Right lobe of liver (tissue), 6 donors: ENCODE measurements around the gene TRAPPC6A. TPM values are rescaled to one million over a fixed set of nuclear protein-coding genes. Genes with fewer than 3 reads are reported as not detected.
A peak's percentile ranks its signal among the peaks of the same experiment; 100 is the strongest.

Experiments used
- ATAC-seq, 4 donors: fragments of 200-7000 bp; cut with Tn5 transposase; one replicate each; pipeline ENCODE4 v1.9.1; 2020; ENCODE audit warnings: mild to moderate bottlenecking in 4 of 4, moderate library complexity in 4 of 4
- DNase-seq, 3 donors: peaks; one replicate each; pipeline ENCODE4 v3.0.0-alpha.2; 2020
- H3K27ac ChIP-seq, 3 donors: fragments of 200-600 bp; one replicate each; pipeline ENCODE4 v1.8.0; 2022
- H3K27me3 ChIP-seq, 2 donors: fragments of 200-600 bp; one replicate each; pipeline ENCODE4 v1.8.0; 2022
- H3K36me3 ChIP-seq, 4 donors: fragments of 200-600 bp; sonication (generic) in 1 of 4; one replicate each; pipeline versions ENCODE4 v1.5.1 to v1.8.0; 2017 to 2022; ENCODE audit warnings: control low read depth in 1 of 4
- H3K4me1 ChIP-seq, 4 donors: fragments of 200-600 bp; sonication (generic) in 1 of 4; one replicate each; pipeline versions ENCODE4 v1.5.1 to v1.8.0; 2017 to 2022; ENCODE audit warnings: control low read depth in 1 of 4
- H3K4me3 ChIP-seq, 3 donors: fragments of 200-600 bp; one replicate each; pipeline ENCODE4 v1.8.0; 2022
- H3K9me3 ChIP-seq, 4 donors: fragments of 200-600 bp; sonication (generic) in 1 of 4; one replicate each; pipeline versions ENCODE4 v1.5.1 to v1.8.0; 2017 to 2022; ENCODE audit warnings: control low read depth in 1 of 4
- POLR2A ChIP-seq: fragments of 450-650 bp; IDR thresholded peaks from one replicate; pipeline ENCODE4 v1.6.1; 2017; ENCODE audit warnings: antibody characterized with exemption, mild to moderate bottlenecking
- WGBS: methylation state at CpG from one replicate; pipeline ENCODE4 v1.1.6; 2018; ENCODE audit warnings: low coverage, low lambda C conversion rate; ENCODE audit not compliant: insufficient coverage; ENCODE audit errors: missing lambda C conversion rate; 5-methylcytosine and 5-hydroxymethylcytosine counted together
- intact Hi-C, 2 donors: fragments of 100-400 bp; cut with DNase I; formaldehyde crosslinking; loops; one replicate each; pipeline versions ENCODE4 v1.11.2 to v1.14.1; 2022
- total RNA-seq, 6 experiments: library from RNA; depleted of rRNA in 2 of 6; stranded (reverse); fragments of >200 nt in 2 of 6; fragmentation: NEBNext Ultra II Directional in 3 of 6; extraction: Animal tissue kit (Norgen Biotek cat#: 25700) in 3 of 6; gene quantifications; one replicate each; pipeline versions ENCODE4 v1.1.0 to v1.2.4, GENCODE V29; 2016 to 2023
- TF ChIP-seq, protein P1 (sequence below), 4 donors: fragments of 200-600 bp in 3 of 4; fragments of 450-650 bp in 1 of 4; IDR thresholded peaks; one replicate each; pipeline versions ENCODE4 v1.5.1 to v1.8.0; 2016 to 2022; ENCODE audit warnings: antibody characterized with exemption in 4 of 4, mild to moderate bottlenecking in 2 of 4
- donor health status: DM: no; HTN: yes; CAD: no.
- donor health status: DM: no; HTN: no; CAD: no.
- donor health status: DM: no; HTN: no; CAD: no.
- donor health status: DM: no; HTN: yes; CAD: no.
- donor health status: DM: no; HTN: yes; CAD: no.

Gene TRAPPC6A
- total RNA-seq, 6 experiments from 2014 or later, result 13.1 to 33.3 (median 23.7) TPM

DNA sequence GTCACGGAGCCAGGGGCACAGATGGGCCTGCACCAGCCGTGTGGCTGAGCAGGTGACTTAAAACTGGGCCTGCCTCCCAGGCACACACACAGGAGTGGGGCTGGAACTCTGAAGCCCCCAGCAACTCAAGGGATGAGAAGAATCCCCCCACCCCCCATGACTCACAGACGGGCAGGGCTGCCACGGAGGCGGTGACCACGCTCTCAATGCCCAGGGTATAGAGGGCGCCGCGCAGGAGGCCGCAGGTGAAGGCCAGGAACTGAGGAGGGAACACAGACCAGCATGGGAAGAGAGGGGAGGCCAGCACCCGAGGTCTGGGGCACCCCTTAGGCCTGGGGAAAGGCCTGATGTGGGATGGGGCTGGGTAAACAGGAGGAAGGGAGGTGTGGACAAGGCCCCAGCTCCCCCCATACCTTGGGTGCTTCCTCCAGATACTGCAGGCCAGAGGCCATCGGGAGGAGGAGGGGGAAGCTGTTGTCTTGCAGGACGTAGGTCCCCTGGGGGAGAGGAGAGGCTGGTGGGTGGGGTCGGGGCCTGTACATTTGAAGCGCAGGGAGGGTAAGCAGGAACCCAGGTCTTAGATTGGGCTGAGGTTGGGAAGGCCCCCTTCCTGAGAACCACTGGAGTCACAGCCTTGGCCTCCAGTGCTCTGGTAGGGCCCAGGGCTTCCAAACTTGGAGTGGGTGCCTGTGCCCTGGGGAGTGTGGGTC, 14.1 kb downstream of the TRAPPC6A start:
- DNase-seq (no peak), ATAC-seq (no peak)
- TF ChIP-seq, protein P1, sequence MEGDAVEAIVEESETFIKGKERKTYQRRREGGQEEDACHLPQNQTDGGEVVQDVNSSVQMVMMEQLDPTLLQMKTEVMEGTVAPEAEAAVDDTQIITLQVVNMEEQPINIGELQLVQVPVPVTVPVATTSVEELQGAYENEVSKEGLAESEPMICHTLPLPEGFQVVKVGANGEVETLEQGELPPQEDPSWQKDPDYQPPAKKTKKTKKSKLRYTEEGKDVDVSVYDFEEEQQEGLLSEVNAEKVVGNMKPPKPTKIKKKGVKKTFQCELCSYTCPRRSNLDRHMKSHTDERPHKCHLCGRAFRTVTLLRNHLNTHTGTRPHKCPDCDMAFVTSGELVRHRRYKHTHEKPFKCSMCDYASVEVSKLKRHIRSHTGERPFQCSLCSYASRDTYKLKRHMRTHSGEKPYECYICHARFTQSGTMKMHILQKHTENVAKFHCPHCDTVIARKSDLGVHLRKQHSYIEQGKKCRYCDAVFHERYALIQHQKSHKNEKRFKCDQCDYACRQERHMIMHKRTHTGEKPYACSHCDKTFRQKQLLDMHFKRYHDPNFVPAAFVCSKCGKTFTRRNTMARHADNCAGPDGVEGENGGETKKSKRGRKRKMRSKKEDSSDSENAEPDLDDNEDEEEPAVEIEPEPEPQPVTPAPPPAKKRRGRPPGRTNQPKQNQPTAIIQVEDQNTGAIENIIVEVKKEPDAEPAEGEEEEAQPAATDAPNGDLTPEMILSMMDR (IDR thresholded peaks at IDR 0.05), result no peak
- no peak for TF ChIP-seq POLR2A
- H3K36me3 ChIP-seq, result no peaks in the 10 kb centered on the region
- H3K4me1 ChIP-seq, result no peaks in the 10 kb centered on the region
- no peak overlapping the region for H3K27ac ChIP-seq
- intact Hi-C loops, result no loop called here
- H3K4me3 ChIP-seq, result no peak overlapping the region
- no peaks in the 10 kb centered on the region for H3K9me3 ChIP-seq
- 53% methylated on average over 3 of the region's 15 CpGs for WGBS
- no peaks in the 10 kb centered on the region for H3K27me3 ChIP-seq

DNA sequence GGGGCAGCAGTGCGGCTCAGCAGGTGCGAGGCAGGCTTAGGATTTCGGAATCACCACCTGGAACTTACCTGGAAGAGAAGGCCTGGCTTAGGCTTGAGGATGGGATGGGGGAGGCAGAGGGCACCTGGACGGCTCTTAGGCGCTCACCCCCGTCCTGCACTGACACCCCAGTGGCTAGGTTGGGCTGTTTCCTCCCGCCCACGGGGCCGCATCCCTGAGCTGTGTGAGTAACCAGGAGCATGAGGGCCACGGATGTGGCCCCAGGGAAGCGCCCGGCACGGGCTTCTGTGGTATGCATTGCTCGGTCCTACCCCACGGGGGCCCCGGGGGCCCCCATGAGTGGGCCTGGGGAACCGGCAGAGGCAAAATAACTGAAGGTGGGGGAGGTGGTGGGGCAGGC, 14.9 kb downstream of the TRAPPC6A start:
- ATAC-seq (no peak), DNase-seq (no peak)
- Histone ChIP-seq H3K27ac (no peak overlapping the region), H3K4me1 (no peaks in the 10 kb centered on the region), H3K27me3 (no peaks in the 10 kb centered on the region), H3K4me3 (no peak overlapping the region), H3K36me3 (no peaks in the 10 kb centered on the region), H3K9me3 (no peaks in the 10 kb centered on the region)
- no peak for TF ChIP-seq POLR2A
- TF ChIP-seq, protein P1 (IDR thresholded peaks at IDR 0.05), result no peak
- intact Hi-C loops, result no loop called here
- 40% methylated on average over 1 of the region's 17 CpGs for WGBS

DNA sequence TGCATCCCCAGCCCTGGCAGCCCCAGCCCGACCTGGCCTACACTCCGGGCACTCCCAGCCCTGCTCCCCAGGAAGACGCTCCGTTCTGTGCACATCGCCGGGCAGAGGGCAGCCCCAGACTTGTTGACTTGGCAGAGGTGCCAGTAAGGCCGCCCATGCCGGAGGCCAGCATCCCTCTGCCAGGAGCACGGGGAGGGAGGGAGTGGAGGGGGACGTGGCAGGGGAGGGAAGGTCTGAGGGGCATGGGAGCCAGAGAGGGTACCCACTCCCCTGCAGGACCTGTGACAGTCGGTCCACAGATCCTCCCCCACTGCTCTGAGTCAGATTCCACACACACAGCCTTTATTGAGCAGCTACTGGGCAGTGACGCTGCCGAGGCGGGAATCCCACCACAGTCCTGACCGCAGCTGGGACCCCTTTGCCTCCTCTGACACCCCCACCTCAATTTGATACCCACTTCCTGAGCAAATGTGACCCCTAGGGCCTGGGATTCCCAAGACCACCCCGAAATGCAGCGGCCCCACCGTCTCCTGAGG, 15.4 kb downstream of the TRAPPC6A start:
- Histone ChIP-seq H3K36me3 (no peaks in the 10 kb centered on the region), H3K4me3 (no peak overlapping the region), H3K27me3 (no peaks in the 10 kb centered on the region), H3K4me1 (no peaks in the 10 kb centered on the region), H3K9me3 (no peaks in the 10 kb centered on the region), H3K27ac (no peak overlapping the region)
- WGBS, result 20% methylated on average over 1 of the region's 18 CpGs
- no peak for TF ChIP-seq POLR2A
- TF ChIP-seq, protein P1 (IDR thresholded peaks at IDR 0.05), result no peak
- intact Hi-C loops, result no loop called here
- ATAC-seq, result peak; percentile 3 to 33 (median 14)
- DNase-seq, result peak in 1 of 3 donors; percentile 52

DNA sequence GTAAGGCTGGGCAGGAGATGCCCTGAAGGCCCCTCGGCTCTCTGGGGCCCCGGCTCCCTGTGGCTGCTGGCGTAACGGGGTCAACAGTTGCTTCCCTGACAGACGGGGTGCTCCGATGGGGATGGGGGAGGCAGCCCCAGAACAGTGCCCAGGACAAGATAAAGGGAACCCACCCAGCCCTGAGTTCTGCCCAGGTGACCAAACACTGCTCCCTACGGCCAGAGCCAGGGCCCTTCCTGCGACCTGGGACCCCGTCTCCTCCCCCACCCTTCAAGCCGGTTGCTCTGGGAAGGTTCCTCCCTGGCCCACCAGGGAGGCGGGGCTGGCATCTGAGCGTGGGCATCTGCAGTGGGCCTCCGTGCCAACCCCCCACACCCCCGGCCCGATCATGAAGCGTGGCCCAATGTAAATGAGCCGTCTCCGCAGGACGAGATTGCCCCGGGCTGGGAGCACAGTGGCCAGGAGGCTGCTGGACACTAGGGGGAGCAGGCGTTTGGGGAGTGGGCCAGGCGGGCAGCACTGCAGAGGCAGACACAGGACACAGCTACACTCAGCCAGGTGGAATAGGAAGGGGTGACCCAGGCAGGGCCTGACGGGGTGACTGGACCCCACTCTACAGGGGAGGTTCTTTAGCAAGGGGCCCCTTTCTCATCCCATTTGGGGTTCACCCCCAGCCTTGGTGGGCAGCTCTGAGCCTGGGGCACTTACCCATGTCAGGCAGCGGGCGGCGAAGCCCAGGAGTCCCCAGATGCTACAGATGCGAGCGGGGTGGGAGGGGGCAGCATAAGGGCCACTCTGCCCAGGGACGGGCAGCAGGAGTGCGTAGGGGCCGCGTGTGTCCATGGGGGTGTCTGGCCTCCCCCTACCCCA, 16.1 kb downstream of the TRAPPC6A start:
- Histone ChIP-seq H3K27ac (no peak overlapping the region), H3K4me3 (no peak overlapping the region), H3K4me1 (no peaks in the 10 kb centered on the region), H3K36me3 (no peaks in the 10 kb centered on the region), H3K9me3 (no peaks in the 10 kb centered on the region), H3K27me3 (no peaks in the 10 kb centered on the region)
- TF ChIP-seq, protein P1 (IDR thresholded peaks at IDR 0.05), result peak; percentile 31 to 46 (median 44)
- no peak for TF ChIP-seq POLR2A
- 23% methylated on average over 3 of the region's 32 CpGs for WGBS
- ATAC-seq, result peak; percentile 39 to 63 (median 54)
- DNase-seq, result peak in 2 of 3 donors; percentile 48 to 52
- intact Hi-C loops, result no loop called here
